Measurements from ENCODE around the gene CSGALNACT2.
"Not testable (repeated sequence)": the region's sequence is repeated elsewhere in the genome, so short reads cannot be mapped to it uniquely, and the experiment has no call there.

Gene CSGALNACT2, protein sequence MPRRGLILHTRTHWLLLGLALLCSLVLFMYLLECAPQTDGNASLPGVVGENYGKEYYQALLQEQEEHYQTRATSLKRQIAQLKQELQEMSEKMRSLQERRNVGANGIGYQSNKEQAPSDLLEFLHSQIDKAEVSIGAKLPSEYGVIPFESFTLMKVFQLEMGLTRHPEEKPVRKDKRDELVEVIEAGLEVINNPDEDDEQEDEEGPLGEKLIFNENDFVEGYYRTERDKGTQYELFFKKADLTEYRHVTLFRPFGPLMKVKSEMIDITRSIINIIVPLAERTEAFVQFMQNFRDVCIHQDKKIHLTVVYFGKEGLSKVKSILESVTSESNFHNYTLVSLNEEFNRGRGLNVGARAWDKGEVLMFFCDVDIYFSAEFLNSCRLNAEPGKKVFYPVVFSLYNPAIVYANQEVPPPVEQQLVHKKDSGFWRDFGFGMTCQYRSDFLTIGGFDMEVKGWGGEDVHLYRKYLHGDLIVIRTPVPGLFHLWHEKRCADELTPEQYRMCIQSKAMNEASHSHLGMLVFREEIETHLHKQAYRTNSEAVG

DNA sequence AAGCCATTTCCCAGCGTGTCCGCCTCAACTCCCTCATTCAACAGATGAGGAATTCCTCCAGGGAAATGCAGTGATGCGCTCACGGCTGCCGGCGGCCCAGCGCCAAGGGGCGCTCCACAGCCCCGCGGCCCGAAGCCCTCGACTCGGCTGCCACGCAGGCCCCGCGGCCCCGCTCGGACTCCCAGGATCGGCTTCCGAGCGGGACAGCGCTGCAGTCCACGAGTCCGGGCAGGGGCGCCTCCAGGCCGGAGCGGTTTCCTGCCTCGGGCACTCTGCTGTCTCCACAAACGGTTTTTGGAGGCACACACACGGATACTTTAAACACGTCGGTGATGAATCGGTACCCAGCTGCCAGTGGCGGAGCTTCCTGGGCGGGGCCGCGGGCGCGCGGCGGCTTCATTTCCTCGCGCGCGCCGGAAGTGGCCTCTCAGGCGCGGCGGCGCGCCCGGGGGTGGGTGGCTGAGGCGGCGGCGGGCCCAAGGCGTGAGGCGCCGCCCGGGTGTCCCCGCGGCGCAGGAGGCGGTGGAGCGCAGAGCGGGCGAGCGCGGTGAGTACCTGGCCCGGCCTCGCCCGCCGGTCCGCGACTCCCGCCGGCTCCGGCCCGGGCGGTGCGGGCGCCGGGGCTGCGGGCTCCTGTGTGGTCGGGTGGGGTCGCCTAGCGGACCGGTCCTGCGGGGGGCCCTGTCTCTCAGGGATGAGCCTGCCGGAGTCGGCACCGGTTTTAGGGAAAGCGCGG lies at the start of gene CSGALNACT2:
CSGALNACT2 (plus strand) TSS at position 425 of the 736 bp plus-strand sequence. CDS start 16,705 bp downstream, outside the sequence.
- DNase-seq (ENCODE audit: low spot score) = peak; percentile 90

DNA sequence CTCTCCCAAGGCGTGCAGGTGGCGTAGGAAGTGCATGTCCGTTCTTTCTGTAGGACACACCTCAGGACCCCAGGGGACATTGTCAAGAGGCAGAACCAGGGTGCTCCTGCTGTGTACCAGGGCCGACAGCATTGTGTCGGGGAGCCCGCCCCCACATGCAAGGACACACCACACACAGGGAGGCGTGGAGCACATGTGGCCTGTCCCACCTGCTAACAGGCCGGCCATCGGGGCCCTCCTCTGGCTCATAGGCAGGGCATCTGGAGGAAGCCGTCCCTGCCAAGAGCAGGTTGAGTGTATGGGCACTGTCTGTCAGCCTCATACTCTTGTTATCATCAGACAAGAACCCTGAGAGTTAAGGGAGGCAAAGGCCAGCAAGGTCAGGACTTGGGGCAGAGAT lies 48.7 kb upstream of the CSGALNACT2 start:
- no peak for DNase-seq (ENCODE audit: low spot score)

DNA sequence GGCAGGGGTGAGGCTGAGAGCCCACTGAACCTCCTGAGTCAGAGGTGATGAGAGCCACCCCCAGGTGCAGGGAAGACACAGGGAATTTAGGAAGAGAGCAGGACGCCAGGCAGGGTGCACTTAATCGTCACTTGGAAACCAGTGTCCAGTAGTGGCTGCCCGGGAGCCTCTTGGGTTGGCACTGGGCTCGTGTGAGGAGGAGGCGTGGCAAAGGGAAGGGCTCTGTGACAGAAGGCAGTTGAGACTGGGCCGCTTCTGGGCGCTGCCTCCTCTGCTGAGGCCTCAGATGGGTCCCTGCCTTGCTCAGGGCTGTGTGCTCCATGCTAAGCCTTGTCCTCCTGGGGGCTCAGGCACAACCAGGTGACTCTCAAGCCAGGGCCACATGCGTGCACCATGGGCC lies 48.1 kb upstream of the CSGALNACT2 start:
- no peak for DNase-seq (ENCODE audit: low spot score)

- no peak for DNase-seq (ENCODE audit: low spot score)
Measured at GRCh38 chr10:43090664-43091063, 47.6 kb upstream of the CSGALNACT2 start.

DNA sequence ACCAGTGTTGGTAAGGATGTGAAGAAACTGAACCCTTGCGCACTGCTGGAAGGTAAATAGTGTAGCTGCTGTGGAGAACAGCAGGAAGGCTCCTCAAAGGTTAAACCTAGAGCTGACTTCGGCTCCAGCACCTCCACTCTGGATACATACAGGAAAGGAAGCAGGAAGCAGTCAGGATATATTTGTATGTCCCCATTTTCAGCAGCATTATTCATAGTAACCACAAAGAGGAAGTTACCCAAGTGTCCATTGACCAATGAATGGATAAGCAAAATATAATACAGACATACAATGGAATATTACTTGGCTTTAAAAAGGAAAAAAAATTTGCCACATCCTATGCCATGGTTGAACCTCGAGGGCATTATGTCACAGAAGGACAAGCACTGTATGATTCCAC lies 46.4 kb upstream of the CSGALNACT2 start:
- no peak for DNase-seq (ENCODE audit: low spot score)

DNA sequence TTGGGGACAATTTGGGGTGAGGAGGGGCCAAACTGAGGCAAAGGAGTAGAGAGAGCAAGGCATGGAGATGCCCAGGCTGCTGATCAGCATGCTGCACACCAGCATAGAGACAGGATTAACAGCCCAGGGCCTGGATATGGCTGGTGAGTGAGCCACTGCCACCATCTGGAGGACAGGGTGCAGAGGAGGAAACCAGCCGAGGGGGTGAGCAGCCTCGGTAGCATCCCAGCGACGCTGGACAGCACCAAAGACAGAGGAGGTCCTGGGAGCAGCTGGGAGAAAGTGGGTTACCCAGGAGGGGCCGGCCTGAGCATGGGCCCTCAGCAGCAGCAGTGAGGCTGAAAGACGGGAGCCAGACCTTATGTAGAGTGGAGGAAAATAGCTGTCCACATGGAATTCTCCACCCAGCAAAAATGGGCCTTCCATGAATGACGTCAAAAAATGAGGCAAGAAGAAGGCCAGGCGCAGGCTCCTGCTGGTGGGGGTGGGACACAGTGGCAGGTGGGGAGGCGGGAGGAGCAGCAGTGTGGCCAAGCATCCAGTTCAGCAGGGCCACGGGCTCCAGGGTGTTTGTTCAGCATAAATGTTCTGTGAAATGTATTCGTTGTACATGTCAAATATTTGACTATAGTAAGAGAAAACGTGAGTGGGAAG lies 44.7 kb upstream of the CSGALNACT2 start:
- no peak for DNase-seq (ENCODE audit: low spot score)

DNA sequence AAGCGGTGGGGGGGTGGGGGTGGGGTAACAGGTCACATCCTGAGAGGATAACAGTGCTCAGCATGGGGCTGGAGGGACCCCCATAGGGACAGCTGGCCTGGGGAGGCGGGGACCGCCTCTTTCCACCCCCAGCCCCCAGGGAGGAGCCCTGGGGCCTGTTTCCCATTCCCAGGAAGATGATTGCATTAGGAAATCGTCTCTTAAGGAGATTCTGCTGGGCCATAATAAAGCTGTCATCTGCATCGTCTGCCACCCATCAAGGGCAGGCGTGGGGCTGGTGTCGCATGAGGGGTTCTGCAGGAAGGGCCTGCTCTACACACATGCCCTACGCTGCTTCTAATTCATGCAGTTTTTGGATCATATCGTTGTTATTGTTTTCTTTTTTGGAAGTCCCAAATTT lies 44.2 kb upstream of the CSGALNACT2 start:
- no peak for DNase-seq (ENCODE audit: low spot score)

DNA sequence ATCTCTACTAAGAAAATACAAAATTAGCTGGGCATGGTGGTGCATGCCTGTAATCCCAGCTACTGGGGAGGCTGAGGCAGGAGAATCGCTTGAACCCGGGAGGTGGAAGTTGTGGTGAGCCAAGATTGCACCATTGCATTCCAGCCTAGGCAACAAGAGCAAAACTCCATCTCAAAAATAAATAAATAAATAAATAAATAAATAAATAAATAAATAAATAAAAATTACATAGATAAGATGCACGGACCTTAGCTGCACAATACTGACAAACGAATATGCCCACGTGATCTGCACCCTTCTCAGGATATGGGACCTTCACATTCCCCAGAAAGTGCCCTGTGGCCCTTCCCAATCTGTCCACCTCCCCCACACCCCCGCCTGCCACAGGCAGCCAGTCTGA lies 38.9 kb upstream of the CSGALNACT2 start:
- not testable (repeated sequence) for DNase-seq (ENCODE audit: low spot score)

DNA sequence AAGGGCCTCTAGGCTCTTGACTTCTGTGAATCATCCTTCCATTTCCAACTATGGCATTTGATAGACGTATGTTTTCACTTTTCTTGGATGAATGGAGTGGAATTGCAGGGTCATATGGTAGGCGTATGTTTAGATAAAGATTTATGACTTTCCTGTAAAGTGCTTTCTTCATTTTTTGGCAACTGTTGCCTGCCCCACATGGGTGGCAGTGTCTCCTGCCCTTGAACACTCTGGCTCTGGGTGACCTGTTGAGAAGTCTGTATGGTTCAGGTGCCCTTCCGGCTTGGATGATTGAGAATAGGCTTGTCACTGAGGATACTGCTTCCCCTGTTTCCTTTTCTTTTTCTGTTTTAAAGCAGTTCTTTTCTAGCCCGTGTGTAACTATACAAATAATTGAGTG lies 38.3 kb upstream of the CSGALNACT2 start:
- DNase-seq (ENCODE audit: low spot score) = no peak

GRCh38 chr10:43100366-43100765 lies 37.9 kb upstream of the CSGALNACT2 start:
- DNase-seq (ENCODE audit: low spot score) = no peak

DNA sequence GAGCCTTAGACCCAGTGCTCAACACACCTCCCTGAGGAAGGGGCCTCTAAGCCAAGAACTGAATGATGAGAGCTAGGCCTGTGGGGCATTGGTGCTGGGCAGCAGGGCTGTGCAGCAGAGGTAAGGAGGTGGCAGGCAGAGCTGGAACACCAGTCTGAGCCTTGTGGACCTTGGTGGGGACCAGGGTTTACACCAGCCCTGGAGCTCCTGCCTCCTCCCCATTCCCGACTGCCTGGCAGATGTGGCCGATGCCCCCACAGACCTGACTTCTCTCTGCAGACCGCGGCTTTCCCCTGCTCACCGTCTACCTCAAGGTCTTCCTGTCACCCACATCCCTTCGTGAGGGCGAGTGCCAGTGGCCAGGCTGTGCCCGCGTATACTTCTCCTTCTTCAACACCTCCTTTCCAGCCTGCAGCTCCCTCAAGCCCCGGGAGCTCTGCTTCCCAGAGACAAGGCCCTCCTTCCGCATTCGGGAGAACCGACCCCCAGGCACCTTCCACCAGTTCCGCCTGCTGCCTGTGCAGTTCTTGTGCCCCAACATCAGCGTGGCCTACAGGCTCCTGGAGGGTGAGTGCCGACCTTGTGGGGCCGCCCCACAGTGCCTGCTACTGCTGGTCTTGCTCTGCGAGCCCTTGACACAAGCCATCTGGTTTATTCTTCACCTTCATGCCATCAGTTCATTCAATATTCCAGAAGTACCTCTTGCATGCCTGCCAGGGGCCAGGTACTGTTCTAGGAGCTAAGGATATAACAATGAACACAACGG lies 36.0 kb upstream of the CSGALNACT2 start:
- no peak for DNase-seq (ENCODE audit: low spot score)

DNA sequence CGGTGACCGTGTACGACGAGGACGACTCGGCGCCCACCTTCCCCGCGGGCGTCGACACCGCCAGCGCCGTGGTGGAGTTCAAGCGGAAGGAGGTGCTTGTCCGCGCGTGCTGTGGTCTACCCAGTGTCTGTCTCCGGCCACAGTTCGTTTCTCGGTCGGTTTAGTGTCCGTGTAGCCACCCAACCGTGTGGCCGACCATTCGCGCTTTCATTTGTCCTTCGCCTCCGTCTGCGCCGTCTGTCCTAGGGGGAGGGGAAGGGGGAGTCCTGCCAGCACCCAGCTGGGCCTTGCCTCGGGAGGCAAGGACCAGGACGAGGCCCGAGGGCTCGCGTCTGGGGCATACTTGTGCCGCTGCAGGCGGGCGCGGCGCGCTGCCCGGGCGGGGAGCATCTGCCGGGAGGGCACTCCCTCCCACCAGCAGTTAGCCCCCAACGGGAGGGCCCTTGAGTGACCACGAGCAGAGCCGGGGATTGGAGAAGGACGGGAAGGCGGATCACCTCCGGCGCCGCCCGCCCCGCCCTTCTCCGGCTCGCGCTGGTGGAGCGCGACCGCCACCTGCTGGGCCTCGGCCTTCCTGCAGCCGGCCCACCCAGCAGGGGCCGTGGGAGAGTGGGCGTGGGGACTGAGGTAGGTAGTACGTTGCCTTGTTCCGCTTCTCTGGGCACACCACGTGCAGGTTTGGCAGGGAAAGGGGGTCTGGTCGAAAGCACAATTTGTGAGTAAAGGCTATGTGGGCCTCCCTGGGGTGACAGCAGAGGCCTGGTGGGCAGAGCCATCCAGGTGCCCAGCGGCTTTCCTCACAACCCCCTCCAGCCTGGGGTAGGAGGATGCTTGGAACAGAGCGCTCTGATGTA lies 32.9 kb upstream of the CSGALNACT2 start:
- DNase-seq (ENCODE audit: low spot score) = peak; percentile 76

GRCh38 chr10:43105956-43106229 lies 32.4 kb upstream of the CSGALNACT2 start:
- DNase-seq (ENCODE audit: low spot score) = no peak

DNA sequence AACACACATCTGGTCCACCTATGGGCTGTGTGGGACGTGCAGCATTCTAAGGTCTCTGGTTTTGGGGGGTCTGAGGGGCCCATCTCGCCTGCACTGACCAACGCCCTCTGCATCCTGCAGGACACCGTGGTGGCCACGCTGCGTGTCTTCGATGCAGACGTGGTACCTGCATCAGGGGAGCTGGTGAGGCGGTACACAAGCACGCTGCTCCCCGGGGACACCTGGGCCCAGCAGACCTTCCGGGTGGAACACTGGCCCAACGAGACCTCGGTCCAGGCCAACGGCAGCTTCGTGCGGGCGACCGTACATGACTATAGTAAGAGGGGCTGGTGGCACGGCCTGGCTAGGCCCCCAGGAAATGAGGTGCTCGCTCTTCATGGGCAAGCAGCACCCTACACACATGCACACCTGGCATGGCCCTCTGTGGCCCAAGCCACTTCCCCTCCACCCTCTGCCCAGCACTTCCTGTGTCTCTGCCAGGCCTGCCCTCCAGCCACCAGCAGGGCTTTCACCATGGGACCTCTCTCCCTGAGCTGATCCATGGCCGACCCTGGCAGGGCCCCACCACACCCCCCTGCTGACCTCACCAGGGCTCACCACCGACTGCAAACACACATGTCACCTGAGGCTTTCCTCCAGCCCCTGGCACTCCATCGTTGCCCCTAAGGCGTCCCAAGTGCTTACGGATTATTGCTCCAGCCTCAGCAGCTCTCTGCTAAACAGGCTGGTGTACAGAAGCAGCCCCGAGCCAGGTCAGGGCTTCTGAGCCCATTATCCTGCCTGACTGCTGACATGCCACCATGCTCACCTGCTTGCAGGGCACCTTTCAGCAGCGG lies 31.8 kb upstream of the CSGALNACT2 start:
- no peak for DNase-seq (ENCODE audit: low spot score)

DNA sequence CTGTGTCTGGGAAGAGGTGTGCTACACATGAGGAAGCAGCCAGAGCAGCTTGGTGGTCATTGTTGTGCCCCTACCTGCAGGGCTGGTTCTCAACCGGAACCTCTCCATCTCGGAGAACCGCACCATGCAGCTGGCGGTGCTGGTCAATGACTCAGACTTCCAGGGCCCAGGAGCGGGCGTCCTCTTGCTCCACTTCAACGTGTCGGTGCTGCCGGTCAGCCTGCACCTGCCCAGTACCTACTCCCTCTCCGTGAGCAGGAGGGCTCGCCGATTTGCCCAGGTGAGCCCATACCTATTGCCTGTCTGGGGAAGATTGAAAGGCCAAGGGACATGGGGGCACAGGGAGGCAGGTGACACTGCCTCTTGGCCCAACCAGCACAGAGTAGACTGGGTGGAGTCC lies 29.3 kb upstream of the CSGALNACT2 start:
- DNase-seq (ENCODE audit: low spot score) = no peak

DNA sequence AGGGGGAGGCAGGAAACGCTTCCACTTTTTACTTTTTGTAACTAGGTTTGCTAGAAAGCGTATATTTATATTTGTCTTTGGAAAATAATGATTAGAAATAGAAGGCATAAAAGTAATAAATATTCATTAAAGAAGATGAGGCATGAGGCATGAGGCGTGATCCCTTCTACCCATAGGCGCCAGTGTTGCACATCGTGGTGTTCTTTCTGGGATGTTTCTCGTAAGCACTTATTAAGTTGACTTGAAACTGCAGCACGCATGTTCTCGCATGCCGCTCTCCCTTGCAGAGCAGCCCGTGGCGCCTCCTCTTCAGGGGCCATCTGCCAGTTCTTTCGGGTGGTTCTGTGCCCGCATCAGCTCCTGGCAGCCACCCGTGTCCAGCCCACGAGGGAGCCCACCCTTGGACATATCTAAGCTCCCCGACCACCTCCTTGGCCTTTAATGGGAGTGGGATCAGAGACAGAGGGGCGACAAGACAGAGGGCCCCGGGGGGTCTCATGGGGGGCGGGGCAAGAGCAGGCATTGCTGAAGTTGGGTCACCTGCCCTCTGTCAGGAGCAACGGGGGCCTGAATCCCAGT lies 28.5 kb upstream of the CSGALNACT2 start:
- no peak for DNase-seq (ENCODE audit: low spot score)

GRCh38 chr10:43110338-43111071 lies 27.7 kb upstream of the CSGALNACT2 start:
- peak; percentile 23 for DNase-seq (ENCODE audit: low spot score)

- DNase-seq (ENCODE audit: low spot score) = no peak
Measured at GRCh38 chr10:43111101-43111500, 27.1 kb upstream of the CSGALNACT2 start.

Data from NAMALWA (cell line).